GM12801 (cell line): ENCODE data around the gene CCDC184.

Experiments
- TF ChIP-seq, protein P1 (sequence below): IDR thresholded peaks from one replicate; pipeline ENCODE4 v1.5.1; 2011; ENCODE audit warnings: control low read depth; ENCODE audit not compliant: insufficient read length; ENCODE audit errors: extremely low read depth

Gene CCDC184

GRCh38 chr12:48221645-48222044, 38.2 kb downstream of the CCDC184 start:
- TF ChIP-seq, protein P1, sequence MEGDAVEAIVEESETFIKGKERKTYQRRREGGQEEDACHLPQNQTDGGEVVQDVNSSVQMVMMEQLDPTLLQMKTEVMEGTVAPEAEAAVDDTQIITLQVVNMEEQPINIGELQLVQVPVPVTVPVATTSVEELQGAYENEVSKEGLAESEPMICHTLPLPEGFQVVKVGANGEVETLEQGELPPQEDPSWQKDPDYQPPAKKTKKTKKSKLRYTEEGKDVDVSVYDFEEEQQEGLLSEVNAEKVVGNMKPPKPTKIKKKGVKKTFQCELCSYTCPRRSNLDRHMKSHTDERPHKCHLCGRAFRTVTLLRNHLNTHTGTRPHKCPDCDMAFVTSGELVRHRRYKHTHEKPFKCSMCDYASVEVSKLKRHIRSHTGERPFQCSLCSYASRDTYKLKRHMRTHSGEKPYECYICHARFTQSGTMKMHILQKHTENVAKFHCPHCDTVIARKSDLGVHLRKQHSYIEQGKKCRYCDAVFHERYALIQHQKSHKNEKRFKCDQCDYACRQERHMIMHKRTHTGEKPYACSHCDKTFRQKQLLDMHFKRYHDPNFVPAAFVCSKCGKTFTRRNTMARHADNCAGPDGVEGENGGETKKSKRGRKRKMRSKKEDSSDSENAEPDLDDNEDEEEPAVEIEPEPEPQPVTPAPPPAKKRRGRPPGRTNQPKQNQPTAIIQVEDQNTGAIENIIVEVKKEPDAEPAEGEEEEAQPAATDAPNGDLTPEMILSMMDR: no peak
